CD4-positive, alpha-beta T cell treated with Interleukin-2 at 100 ng/mL for 4 hours (primary cell): ENCODE results near the gene PARG.
"Not testable (repeated sequence)": the region's sequence is repeated elsewhere in the genome, so short reads cannot be mapped to it uniquely, and the experiment has no call there.

ENCODE experiments used
- DNase-seq: peaks from one replicate; pipeline ENCODE4 v3.0.0-alpha.2; 2020; ENCODE audit warnings: low spot score

PARG gene

DNA sequence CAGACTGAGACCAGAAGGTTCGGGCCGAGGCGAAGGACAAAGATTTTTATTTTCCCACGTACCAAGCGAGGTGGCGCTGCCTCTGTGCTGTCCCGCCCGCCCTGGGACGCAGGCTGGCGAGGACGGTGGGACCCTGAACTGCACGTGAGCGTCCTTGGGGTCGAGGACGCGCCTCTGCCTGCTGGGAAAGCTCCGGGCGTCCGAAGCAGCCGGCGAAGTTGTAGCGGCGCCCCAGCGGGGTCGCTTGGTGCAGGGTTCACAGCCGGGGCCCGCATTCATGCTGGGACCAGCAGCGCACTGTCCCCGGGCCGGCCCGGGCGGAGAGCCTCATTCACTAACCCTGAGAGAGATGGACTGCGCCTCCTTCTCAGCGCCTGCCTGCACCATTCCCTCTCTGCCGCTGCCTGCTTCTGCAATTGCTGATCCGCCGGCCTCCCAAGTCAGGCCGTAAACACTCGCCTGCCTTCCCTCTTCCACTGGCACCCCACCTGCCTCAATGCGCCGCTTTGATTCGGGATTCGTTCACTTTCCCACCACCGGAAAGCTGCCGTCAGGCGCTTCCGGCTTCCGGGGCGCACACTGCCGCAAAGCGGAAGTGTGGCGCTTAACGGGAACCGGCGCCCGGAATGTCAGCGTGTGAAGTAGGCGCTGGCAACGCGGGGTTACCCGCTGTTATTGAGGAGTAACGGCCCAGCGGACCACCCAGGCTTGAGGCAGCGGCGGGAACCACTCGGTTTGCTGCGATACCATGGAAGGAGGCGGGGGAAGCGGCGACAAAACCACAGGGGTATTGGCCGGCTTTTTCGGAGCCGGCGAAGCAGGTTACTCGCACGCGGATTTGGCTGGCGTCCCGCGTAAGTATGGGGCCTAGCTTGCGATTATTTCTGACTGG, at the start of gene PARG, which contains the start of gene TIMM23B:
TSS of gene PARG (minus strand) at position 581 of the 892 bp plus-strand sequence. CDS start at position 279, 302 bp downstream.
TSS of gene TIMM23B (plus strand) at position 607 of the 892 bp plus-strand sequence. CDS start at position 749, 142 bp downstream.
- peak; percentile 81 for DNase-seq

DNA sequence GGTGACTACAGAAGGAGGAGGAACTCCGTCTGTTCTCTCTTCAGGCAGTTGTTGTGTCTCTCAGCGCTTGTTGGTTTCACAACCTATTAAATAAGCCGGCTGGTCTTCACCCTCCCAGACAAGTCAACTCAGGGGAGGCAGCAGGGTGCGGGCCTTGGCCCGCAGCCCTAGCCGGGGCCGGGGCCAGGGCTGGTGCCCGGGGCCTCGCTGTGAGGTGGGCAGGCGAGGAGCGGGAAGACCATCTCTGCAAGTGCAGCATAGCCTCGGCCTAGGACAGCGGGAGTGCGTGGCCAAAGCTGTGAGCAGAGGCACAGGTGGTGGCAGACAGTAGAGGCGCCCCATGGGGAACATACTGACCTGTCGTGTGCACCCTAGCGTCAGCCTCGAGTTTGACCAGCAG, 46.5 kb upstream of the PARG start, which contains the start of gene AGAP6:
TSS of gene AGAP6 (plus strand) at position 31 of the 400 bp plus-strand sequence. CDS start at position 341, 310 bp downstream.
- not testable (repeated sequence) for DNase-seq

DNA sequence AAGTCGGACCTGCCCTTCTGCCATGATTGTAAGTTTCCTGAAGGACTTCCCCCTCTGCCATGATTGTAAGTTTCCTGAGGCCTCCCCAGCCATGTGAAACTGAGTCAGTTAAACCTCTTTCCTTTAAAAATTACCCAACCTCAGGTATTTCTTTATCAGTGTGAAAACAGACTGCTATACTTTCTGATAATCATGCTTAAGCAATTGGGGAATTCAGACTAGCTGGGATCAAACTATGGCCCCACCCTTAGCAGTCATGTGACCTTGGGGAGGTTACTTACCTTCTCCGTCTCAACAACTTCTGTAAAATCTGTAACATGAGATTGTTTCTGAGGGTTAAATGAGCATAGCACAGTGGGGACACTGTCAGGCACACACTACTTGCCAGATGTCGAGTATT, 45.4 kb upstream of the PARG start:
- DNase-seq: not testable (repeated sequence)

DNA sequence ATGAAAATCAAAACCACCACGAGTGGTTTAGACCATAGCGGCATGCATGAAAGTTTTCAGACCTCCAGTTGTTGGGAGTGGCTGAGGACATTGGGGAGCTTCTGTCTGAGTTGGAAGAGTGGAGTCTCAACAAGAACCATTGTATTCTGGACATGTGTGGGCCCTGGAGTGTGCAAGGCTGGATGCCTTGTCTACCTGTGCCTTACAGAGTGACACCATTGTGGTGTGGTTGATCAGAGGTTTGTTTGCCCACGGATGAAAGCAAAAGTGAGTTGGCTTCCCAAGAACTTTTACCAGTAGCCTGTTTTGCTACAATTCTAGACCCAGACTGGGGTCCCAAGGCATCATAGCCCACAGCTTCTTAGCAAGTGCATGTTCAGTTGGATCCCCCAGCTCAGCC, 35.9 kb upstream of the PARG start:
- not testable (repeated sequence) for DNase-seq

DNA sequence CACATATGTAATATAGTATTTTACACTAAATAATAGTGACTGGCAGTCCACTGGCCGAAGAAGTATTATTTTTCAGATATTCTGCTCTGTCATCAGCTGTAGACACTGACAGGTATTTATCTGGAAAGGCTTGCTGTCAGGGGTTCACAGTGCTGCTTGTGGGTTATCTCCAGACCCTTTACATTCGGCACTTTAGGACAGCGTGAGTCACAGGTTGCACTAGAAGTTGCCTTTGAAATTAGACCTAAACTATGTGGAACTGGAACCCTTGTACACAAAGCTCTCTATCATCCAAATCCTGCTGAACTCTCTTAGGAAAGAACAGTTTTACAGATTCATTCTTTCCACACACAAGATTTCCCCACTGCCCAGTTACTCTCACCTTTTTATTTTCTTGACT, 30.3 kb upstream of the PARG start:
- not testable (repeated sequence) for DNase-seq

DNA sequence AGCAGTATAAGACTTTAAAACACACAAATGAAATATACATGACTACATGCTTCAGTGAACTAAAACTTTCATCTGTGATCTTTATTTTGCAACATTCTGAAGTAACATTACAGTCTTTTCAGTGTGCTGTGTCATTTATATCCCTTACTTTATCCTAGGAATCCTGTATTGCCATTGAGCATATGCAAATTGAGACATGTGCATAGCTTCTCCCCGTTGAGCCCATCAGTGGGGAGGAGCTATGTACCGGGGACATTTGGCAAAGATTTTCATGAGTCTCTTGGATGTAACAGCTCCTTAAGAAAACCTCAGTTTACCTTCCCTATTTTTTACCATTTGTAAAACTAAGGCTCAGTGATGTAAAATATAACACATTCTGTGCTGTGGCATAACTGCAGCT, 29.6 kb upstream of the PARG start:
- not testable (repeated sequence) for DNase-seq

DNA sequence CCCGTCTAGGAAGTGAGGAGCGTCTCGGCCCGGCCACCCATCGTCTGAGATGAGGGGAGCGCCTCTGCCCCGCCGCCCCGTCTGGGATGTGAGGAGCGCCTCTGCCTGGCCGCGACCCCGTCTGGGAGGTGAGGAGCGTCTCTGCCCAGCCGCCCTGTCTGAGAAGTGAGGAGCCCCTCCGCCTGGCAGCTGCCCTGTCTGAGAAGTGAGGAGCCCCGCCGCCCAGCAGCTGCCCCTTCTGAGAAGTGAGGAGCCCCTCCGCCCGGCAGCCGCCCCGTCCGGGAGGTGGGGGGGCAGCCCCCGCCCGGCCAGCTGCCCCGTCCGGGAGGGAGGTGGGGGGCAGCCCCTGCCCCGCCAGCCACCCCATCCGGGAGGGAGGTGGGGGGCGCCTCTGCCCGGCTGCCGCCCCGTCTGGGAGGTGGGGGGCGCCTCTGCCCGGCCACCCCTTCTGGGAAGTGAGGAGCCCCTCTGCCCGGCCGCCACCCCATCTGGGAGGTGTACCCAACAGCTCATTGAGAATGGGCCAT, 28.6 kb upstream of the PARG start:
- not testable (repeated sequence) for DNase-seq

DNA sequence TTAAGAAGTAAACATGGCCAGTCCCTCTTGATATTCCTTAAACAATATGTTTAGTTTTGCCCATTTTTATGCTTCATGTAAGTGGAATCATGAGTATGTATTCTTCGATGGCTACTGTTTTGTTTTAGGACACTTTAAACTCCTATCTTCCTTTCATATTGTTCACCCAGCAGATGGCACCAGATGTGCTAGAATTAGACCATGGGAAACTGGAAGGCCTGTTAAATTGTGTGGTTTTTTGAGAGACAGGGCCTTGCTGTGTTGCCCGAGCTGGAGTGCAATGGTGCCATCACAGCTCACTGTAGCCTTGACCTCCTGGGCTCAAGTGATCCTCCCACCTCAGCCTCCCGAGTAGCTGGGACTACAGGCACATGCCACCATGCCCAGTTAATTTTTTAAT, 11.3 kb upstream of the PARG start:
- not testable (repeated sequence) for DNase-seq

DNA sequence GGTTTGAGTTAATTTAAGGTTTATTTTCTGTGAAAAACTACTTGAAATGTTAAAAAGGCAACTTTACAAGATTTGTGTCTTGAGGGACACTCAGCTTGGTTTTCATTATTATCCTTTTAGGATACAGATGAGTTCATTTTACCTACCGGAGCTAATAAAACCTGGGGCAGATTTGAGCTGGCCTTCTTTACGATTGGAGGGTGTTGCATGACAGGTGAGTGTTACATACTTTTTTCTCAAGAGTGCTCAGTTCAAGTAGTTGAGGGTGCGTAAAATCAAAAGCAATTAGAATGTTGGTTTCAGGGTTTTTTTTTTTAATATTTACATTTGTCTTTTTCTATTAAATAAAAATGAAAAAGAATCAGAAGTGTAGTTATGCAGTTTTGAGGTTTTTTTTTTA, 10.2 kb upstream of the PARG start:
- not testable (repeated sequence) for DNase-seq

DNA sequence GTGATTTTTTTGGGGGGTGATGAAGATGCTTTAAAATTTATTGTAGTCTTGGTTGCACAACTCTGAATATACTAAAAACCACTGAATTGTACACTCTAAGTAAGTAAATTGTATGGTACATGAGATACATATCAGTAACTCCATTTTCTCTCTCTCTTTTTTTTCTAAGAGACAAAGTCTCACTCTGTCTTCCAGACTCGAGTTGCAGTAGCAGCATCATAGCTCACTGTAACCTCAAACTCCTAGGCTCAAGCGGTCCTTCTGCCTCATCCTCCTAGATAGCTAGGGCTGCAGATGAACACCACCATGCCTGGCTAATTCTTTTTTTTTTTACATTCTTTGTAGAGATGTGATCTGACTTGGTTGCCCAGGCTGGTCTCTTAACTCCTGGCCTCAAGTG, 6.9 kb upstream of the PARG start:
- DNase-seq: not testable (repeated sequence)

DNA sequence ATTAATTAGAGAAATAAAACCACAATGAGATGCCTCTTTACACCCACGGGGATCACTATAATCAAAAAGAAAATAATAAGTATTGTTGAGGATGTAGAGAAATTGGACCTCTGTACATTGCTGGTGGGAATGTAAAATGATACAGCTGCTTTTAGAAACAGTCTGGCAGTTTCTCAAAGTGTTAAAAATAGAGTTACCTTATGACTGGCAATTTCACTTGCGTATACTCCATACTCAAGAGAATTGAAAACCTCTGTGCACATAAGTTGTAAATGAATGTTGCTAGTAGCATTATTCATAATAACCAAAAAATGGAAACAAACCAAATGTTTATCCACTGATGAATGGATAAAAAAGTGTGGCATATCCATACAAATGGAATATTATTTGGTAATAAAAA, 6.3 kb upstream of the PARG start:
- not testable (repeated sequence) for DNase-seq

DNA sequence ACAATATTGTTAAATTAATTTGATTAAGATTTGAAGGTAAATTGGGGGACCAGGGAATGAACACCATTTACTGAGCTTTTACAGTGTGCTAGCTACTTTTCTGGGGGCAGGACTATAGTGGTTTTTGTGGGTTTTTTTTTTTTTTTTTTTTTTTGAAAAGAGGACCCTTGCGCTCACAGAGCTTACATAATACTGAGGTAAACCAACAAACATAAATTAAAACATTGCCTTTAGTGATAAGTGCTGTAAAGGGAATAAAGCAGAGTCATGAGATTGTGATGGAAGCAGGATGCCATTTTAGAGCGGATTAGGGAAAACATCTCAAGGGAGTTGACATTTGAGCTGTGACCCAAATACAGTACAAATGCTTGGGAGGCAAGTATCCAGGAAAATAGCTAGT, 1.8 kb upstream of the PARG start:
- not testable (repeated sequence) for DNase-seq

DNA sequence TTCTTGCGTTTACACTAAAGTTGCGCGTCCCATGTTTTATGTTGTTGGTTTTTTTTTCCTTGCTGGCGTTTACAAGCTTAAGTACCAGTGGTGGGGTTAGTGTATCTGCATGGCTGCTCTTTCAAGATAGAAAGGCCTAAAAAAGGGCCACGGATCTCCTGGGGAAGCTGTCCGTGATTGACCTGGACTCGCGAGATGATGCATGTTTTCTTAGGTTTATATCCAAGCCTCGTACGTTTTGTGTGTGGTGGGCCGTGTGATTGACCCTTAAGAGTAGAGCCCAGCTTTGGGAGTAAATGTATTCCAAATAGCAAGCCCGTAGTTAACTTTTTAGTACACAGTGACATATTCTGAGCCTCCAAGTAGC, 495 bp upstream of the PARG start:
- DNase-seq: not testable (repeated sequence)

DNA sequence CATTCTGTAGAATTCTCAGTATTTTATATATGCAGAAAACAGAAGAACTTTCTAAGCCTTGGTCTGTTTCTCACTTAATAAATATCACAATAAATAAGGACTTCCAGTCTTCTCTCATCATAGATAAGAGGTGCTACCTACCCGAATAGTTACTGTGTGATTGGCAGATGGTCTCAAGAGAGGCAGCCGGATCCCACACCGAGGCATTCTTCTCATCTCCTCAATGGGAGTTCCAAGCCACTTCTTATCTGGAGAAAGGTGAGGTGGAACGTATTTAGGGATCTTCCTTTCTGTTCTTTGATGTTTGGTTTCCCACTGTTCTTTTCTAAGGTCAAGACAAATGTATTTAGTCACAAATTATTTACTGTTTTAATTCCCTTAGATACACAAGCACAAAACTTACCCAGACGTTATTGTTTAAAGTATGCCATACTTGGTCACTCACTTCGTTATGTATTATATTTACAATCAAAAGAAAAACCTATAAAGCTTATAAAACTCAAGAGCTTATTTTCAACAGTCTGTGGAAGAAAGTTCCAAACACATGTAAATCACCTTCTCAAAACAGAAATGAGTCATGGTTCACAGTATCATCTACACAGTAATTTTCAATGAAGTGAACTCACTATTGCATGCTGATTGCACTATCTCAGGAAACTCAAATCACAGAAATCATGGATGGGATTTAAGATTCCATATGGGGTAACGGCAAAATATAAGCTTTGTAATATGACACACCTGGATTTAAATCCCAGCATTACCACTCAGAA, 9.7 kb downstream of the PARG start:
- DNase-seq: not testable (repeated sequence)

DNA sequence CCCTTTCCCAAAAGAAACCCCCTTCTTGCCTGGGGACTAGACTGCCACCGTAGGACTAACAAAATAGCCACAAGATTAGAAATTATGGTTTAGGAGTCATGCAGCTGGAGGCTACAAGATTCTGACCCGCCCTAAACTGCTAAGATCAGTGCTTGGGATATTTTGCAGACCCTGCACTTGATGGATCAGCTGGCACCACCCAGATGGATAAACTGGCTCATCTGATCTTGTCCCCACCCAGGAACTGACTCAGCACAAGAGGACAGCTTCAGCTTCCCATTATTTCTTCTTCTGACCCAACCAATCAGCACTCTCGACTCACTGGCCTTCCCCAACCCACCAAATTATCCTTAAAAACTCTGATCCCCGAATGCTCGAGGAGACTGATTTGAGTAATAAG, 10.6 kb downstream of the PARG start:
- DNase-seq: not testable (repeated sequence)

DNA sequence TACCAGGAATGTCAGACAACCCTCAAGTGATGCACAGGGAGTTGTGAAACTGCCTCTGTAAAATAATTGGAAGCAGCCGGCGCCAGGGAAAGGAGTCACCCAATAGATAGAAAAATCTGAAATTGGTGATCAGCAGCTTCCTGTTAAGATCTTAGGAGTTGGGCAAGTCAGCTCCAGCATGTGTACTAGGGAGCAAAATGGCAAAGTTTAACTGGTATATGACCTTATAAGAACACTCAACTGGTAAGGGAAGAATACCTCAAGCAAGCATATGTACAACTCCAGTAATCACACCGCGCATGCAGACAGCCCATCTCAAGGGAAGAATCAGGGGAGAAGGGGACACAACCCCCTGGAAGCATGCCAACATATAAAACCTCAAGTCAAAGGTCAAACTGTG, 18.3 kb downstream of the PARG start:
- DNase-seq: not testable (repeated sequence)

DNA sequence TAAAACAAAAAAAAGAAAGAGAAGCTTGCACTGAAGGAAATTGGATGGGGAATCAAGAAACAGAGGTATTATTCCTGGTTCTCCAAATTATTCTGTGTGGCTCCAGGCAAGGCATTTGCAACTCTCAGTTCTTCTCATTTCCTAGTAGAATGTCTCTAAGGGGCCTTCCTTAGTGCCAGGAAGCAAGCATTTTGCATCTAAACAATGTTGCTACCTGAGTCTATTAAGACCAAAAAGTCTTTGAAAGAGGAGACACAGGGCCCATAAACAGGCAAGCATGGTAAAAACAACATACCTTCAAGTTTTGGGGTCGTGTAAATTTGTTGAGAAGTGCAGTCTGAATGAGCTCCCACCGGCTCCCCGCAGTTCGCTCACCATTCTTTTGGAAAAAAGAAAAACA, 19.8 kb downstream of the PARG start:
- not testable (repeated sequence) for DNase-seq

DNA sequence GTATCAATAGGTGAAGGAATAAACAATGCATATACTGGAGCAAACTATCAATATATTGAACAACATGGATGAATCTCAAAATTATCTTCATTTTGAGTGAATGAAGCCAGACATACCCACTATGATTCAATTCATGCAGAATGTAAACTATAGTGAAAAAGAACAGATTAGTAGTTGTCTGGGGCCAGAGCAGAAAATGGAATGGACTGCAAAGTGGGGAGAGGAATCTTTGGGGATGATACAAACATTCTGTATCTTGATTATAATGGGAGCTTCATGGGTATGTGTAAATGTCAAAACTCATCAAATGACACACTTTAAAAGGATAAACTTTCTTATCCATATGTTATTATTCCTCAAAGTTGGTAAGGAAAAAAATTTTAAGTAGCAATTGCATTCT, 23.9 kb downstream of the PARG start:
- not testable (repeated sequence) for DNase-seq

DNA sequence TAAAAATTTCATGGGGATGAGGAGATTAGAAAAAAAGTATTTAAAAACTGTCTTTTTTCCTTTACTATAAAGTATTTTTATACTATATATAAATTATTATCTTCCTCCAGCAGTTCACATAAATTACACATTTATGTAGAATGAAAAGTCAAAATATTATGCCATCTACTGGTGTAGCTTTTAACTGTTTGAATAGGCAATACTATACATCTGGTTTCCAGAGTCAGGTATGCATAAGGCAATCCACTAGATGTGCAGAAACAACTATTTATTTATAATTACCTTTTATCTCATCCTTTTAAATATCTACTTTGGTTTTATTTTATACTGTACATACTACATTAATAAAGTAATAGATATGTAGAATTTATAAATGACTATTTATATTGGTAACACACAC, 25.4 kb downstream of the PARG start:
- not testable (repeated sequence) for DNase-seq

DNA sequence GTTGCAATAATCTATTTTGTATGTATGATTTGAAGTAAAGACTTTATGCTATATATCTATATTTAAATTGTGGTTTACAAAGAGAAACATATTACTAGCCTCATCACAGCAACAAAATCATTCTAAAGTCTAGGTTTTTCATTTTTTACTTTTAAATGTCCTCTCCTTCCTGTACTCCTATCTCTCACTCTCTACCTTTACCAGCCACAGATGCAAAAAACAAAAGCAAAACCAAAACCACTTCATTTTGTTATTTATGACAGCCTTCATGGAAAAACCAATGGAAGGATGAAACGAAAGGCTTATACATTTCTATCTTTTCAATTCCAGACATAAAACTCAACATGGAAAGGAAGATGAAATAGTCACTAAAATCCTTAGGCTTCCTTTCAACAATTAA, 31.5 kb downstream of the PARG start:
- DNase-seq: not testable (repeated sequence)

DNA sequence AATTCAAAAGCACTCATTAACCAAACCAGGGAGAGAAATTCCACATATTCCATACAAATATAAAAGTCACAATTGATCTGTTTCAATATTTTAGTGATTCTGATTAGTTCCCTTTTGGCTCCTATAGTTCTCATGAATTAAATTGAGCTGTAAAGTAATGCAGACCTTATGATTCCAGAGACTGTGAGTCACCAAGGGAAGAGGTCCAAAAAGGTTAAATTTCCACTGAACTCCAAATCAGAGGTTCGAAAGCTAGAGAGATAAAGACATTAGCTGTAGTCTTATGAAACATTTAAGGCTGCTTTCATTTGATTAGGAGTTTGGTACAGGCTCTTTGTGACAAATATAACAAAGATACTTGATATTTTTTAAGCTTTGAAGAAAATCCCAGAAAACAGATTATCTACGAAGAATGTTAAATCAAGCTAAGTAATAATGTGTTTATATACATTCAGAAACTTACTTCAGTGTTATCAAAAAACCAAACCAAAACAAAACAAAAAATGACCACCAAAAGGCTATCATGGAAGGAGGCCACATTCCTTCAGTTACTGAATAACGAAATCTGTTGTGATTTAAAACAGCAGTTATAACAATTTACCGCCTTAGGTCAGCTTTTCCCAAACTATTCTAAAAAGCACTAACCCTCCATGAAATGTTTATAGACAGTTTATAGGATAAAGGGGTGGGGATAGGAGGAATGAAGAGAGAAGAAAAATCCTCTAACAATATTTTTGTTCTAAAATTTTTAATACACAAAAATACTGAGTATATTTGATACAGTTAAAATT, 33.3 kb downstream of the PARG start:
- DNase-seq: not testable (repeated sequence)

DNA sequence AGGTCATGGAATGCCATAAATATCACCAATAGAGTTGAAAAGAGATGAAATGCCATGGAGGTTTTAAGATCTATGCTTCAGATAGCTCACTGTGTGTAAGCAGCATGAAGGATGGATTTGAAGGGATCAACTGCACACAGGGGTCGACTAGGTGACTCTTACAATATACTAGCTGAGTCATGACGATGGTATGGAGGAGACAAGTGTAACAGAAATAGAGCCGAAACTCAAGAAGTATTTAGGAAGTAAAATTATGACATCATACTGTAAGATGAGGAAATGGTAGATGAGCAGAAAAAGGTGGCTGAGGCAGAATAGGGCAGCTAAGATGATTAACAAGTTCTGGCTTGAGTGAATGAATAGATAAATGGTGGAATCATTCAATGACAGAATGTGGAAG, 38.0 kb downstream of the PARG start:
- DNase-seq: not testable (repeated sequence)
